Kidney (tissue), 14 donors: ENCODE results near the gene CRADD. TPM values are rescaled to one million over a fixed set of nuclear protein-coding genes. Genes with fewer than 3 reads are reported as not detected.

Source experiments
- DNase-seq, 5 donors: peaks; one replicate each; pipeline ENCODE4 v3.0.0-alpha.2; 2013 to 2020
- FAIRE-seq: peaks from 2 replicates; lab custom pipeline; 2012; peaks lifted over from hg19 to GRCh38; lab: Jason Lieb, UNC
- H3K27ac ChIP-seq, 2 donors: one replicate each; pipeline ENCODE4 v1.7.0; 2013; ENCODE audit warnings: low read depth in 2 of 2, low read length in 2 of 2, inconsistent platforms in 1 of 2
- H3K27me3 ChIP-seq: one replicate; pipeline ENCODE4 v1.7.1; 2013; ENCODE audit warnings: low read length, inconsistent platforms; ENCODE audit not compliant: control insufficient read depth, insufficient read depth
- H3K36me3 ChIP-seq, 3 donors: one replicate each; pipeline versions ENCODE4 v1.7.0 to v1.7.1; 2013; ENCODE audit warnings: low read length in 3 of 3, control low read depth in 1 of 3, inconsistent platforms in 1 of 3; ENCODE audit not compliant: insufficient read depth in 3 of 3, control insufficient read depth in 2 of 3
- H3K4me1 ChIP-seq, 3 donors: one replicate each; pipeline versions ENCODE4 v1.7.0 to v1.7.1; 2013; ENCODE audit warnings: low read length in 3 of 3, inconsistent platforms in 1 of 3, low read depth in 1 of 3; ENCODE audit not compliant: control insufficient read depth in 2 of 3, insufficient read depth in 2 of 3
- H3K4me3 ChIP-seq, 3 donors: one replicate each; pipeline versions ENCODE4 v1.7.0 to v1.8.1; 2013; ENCODE audit warnings: low read length in 3 of 3, control low read depth in 1 of 3, inconsistent platforms in 1 of 3
- H3K9ac ChIP-seq, 3 donors: one replicate each; pipeline versions ENCODE4 v1.7.0 to v1.7.1; 2013; ENCODE audit warnings: low read length in 3 of 3, control low read depth in 1 of 3, inconsistent platforms in 1 of 3
- H3K9me3 ChIP-seq, 3 donors: one replicate each; pipeline versions ENCODE4 v1.7.0 to v1.7.1; 2013; ENCODE audit warnings: low read length in 3 of 3, control low read depth in 1 of 3, inconsistent platforms in 1 of 3; ENCODE audit not compliant: control insufficient read depth in 2 of 3, insufficient read depth in 1 of 3
- intact Hi-C: fragments of 100-400 bp; cut with DNase I; formaldehyde crosslinking; loops from one replicate; pipeline ENCODE4 v1.11.1; 2022
- polyA plus RNA-seq: library from polyadenylated mRNA; stranded (reverse); fragments of 350-450 nt; fragmentation: Illumina TruSeq; extraction: RNeasy Lipid Tissue Mini Kit (QIAGEN cat#74804); gene quantifications from one replicate; pipeline ENCODE4 v1.2.3, GENCODE V29; 2014; ENCODE audit warnings: low read depth, low replicate concordance; ENCODE audit not compliant: insufficient read depth
- total RNA-seq: library from RNA; stranded (reverse); fragmentation: NEBNext Ultra II Directional; extraction: Animal tissue kit (Norgen Biotek cat#: 25700); gene quantifications from one replicate; pipeline ENCODE4 v1.2.1, GENCODE V29; 2021
- TF ChIP-seq, protein P1 (sequence below): IDR thresholded peaks from 3 replicates; pipeline ENCODE4 v1.5.1; 2012; ENCODE audit warnings: mild to moderate bottlenecking, moderate library complexity, borderline replicate concordance; ENCODE audit not compliant: insufficient read depth; ENCODE audit errors: extremely low read depth
- donor health status: control.
- donor health status: control.
- donor health status: control.
- donor health status: control.
- donor health status: control.
- donor health status: DM: yes; HTN: yes; CAD: no.
- donor health status: Normal renal cell carcinoma (clear cell type).

Gene CRADD
- total and polyA plus RNA-seq, 2 donors from 2014 or later = 19.1 to 28.8 TPM

- intact Hi-C loops = no loop called here
- DNase-seq = peak in 1 of 5 donors; percentile 69
- peak; percentile 32 for FAIRE-seq
- Histone ChIP-seq H3K9me3 (no peaks in the 10 kb centered on the region), H3K4me3 (peak overlapping the region in 1 of 3 donors; percentile 14), H3K9ac (peak overlapping the region in 1 of 3 donors; percentile 9), H3K27ac (peak overlapping the region; percentile 81 to 92), H3K36me3 (no peaks in the 10 kb centered on the region), H3K4me1 (peaks cover 0 to 24% (median 14%) of the 10 kb centered on the region in 3 donors), H3K27me3 (no peaks in the 10 kb centered on the region)
- TF ChIP-seq, protein P1, sequence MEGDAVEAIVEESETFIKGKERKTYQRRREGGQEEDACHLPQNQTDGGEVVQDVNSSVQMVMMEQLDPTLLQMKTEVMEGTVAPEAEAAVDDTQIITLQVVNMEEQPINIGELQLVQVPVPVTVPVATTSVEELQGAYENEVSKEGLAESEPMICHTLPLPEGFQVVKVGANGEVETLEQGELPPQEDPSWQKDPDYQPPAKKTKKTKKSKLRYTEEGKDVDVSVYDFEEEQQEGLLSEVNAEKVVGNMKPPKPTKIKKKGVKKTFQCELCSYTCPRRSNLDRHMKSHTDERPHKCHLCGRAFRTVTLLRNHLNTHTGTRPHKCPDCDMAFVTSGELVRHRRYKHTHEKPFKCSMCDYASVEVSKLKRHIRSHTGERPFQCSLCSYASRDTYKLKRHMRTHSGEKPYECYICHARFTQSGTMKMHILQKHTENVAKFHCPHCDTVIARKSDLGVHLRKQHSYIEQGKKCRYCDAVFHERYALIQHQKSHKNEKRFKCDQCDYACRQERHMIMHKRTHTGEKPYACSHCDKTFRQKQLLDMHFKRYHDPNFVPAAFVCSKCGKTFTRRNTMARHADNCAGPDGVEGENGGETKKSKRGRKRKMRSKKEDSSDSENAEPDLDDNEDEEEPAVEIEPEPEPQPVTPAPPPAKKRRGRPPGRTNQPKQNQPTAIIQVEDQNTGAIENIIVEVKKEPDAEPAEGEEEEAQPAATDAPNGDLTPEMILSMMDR = no peak
Observed at GRCh38 chr12:93785249-93786010, 108.3 kb downstream of the CRADD start.

DNA sequence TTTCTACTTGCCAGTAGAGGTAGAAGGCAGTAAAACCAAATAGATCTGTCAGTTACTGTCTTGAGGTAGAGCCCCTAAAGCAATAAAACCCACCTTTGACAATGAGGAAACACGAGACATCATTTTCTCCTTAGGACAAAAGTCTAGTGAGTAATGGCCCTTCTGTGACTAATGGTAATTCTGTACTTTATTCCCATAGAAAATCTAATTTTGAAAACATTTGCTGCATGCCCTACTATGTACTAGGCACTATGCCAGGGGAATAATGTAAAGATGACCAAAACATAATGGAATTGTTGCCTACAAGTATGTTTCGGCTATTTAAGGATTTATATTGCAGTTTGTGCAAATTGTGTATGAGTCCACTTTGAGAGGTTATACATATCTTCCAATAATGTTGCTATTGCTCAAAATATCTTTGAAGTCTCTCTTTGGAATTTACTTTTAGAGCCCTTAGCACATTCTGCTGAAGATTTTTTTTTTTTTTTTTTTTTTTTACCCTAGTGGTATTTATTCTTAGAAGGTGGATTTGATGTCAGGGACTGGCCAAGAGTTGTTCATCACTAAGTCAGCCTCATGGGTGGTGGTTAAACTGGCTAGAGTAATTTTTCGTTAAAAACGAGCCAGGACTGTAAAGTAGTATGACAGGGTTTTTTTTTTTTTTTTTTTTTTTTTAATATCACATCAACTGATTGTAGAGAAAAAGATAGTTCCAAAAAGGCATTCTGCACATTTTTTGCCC, 109.7 kb downstream of the CRADD start:
- no peak for DNase-seq
- intact Hi-C loops = no loop called here
- no peak for FAIRE-seq
- peaks cover 0 to 24% (median 14%) of the 10 kb centered on the region in 3 donors for H3K4me1 ChIP-seq
- no peak overlapping the region for H3K27ac ChIP-seq
- H3K27me3 ChIP-seq = no peaks in the 10 kb centered on the region
- H3K36me3 ChIP-seq = no peaks in the 10 kb centered on the region
- TF ChIP-seq, protein P1 = no peak
- H3K9ac ChIP-seq = no peak overlapping the region
- H3K4me3 ChIP-seq = no peak overlapping the region
- no peaks in the 10 kb centered on the region for H3K9me3 ChIP-seq

- peaks cover 0 to 22% (median 11%) of the 10 kb centered on the region in 3 donors for H3K4me1 ChIP-seq
- H3K9me3 ChIP-seq = no peaks in the 10 kb centered on the region
- FAIRE-seq = no peak
- no peak overlapping the region for H3K4me3 ChIP-seq
- no peak overlapping the region for H3K9ac ChIP-seq
- no peak for DNase-seq
- no peaks in the 10 kb centered on the region for H3K36me3 ChIP-seq
- H3K27ac ChIP-seq = no peak overlapping the region
- TF ChIP-seq, protein P1 = no peak
- intact Hi-C loops = no loop called here
- no peaks in the 10 kb centered on the region for H3K27me3 ChIP-seq
Observed at GRCh38 chr12:93788853-93789252, 111.7 kb downstream of the CRADD start.
